Stimulated activated CD4-positive, alpha-beta T cell treated with anti-CD3 and anti-CD28 coated beads, Interleukin-1b, Interleukin-23, amount 100 ng/mL, for 4 hours (primary cell): Measurements from ENCODE around the gene FN3K.

Experiments used
- DNase-seq, 2 donors: peaks; one replicate each; pipeline ENCODE4 v3.0.0-alpha.2; 2020; ENCODE audit warnings: low read depth in 2 of 2

Gene FN3K

GRCh38 chr17:82703935-82704865 is 31.2 kb upstream of the FN3K start:
- no peak for DNase-seq

GRCh38 chr17:82704886-82705285 is 30.5 kb upstream of the FN3K start:
- DNase-seq, result no peak

DNA sequence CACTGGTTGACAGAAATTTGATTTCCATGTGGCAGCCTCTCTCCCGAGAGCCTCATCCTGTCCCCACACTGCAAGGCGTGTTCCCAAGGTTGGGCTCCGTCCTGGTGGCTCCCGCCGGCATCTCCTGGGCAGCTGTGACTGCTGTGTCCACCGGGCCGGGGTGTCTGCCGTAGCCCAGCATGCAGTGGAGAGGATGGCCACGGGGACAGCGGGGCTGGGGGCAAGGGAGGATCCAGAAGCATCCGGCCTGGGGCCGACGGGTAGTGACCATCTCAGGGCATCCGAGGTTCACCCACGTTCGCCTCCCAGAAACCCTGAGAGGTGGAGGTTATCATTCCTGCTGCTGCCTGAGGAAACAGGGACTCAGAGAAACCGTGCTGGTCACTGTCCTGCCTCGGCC is 29.7 kb upstream of the FN3K start:
- no peak for DNase-seq

- no peak for DNase-seq
These were observed 26.3 kb upstream of the FN3K start for GRCh38 chr17:82709024-82709675.

GRCh38 chr17:82709676-82710498 is 25.5 kb upstream of the FN3K start:
- no peak for DNase-seq

DNA sequence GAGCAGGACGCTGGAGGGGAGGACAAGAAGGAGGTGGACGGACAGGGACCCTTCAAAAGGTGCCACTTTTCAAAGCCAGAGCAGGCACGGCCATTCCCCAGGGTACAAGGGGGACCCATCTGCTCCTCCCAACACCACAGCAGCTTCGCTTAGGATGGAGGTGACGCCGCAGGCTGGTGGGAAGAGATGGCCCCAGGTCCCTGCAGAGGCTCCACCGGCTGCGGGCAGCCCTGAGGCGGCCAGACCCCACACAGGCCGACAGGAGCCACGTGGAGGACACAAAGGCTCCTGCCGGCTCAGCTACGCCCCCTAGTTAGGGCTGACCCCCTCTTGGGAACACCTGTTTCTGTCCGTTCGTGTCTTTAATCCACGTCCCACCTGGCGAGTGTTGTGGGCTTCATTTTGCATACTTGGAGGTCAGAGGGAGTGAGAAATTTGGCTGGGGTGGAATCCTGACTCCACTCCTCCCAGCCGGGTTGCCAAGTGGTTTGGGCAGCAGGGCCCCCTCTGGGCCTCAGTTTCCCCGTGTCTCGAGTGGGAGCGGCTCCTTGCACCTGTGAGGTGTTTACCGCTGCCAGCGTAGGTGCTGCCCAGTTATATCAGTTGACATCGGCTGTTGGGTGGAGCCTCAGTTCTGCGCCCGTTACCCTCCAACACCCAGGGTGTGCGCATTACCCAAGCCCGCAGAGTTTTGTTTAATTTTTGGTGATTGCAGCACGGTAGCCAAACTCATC is 24.7 kb upstream of the FN3K start:
- no peak for DNase-seq

- DNase-seq, result no peak
These were observed 22.2 kb upstream of the FN3K start for GRCh38 chr17:82713071-82713723.

- DNase-seq, result peak; percentile 78 to 96
These were observed 19.0 kb upstream of the FN3K start, which contains the start of gene FN3KRP for GRCh38 chr17:82716203-82717010. Gene FN3KRP, plus strand, starts transcription at chr17:82716706. Its CDS starts 50 bp downstream, at chr17:82716756.

GRCh38 chr17:82718986-82719685 is 16.3 kb upstream of the FN3K start:
- DNase-seq, result no peak

DNA sequence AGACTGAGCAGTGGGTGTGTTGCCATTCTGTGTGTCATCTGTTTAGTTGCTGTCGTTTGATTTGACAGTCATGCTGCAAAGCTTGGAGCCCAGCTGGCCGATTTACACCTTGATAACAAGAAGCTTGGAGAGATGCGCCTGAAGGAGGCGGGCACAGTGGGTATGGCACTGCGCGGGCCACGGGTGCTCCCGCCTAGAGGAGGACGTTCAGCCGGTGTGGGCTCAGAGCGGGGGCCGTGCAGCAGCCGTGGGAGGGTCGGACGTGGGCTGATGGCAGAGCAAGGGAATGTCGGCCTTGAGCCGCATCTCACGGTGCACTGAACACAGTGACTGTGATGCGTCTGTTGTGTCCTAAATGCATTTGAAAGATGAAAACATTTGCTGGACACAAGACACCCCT is 15.2 kb upstream of the FN3K start:
- DNase-seq, result no peak

DNA sequence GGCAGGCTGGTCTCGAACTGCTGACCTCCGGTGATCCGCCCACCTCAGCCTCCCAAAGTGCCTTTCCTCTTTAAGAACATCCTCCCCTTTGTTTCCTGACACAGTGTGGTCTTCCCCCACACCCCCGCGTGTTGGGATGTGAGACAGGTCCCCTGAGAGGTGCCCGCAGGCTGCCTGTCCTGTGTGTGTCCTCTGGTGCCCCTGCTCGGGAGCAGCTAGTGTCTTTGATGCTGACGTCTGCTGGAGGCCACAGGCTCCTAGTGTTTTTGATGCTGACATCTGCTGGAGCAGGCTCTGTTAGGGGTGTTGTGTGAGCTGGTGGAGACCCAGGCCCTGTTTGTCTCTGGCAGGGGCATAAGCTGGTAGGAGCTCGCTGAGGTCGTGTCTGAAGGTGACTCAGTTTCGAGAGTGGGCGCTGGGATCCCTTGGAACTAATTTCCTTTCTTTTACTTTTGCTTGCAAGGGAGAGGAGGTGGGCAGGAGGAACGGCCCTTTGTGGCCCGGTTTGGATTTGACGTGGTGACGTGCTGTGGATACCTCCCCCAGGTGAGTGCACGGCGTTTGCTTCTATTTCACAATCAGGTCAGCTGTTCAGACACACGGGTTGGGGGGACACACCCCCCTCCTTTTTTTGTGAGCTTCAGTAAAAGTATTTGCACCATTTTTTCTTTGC is 12.9 kb upstream of the FN3K start:
- no peak for DNase-seq

GRCh38 chr17:82723169-82723807 is 12.1 kb upstream of the FN3K start:
- no peak for DNase-seq

DNA sequence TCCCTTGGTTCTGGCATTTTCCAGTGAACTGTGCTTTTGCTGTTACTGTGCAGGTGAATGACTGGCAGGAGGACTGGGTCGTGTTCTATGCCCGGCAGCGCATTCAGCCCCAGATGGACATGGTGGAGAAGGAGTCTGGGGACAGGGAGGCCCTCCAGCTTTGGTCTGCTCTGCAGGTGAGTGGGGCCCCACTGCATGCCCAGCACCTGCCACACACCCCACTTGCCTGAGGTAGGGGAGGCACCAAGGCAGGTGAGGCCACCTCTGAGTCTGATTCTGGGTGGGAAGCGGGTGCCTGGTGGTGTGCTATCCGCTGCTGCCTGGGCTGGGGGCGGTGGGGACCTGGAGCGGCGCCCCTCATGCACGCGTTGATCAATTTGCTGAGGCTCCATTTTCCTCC is 9.0 kb upstream of the FN3K start:
- DNase-seq, result no peak

- no peak for DNase-seq
These were observed 5.7 kb upstream of the FN3K start for GRCh38 chr17:82729479-82730260.

- no peak for DNase-seq
These were observed 3.2 kb upstream of the FN3K start for GRCh38 chr17:82732118-82732743.

- no peak for DNase-seq
These were observed 1.2 kb downstream of the FN3K start for GRCh38 chr17:82736511-82737185.
